Measurements from ENCODE around the gene CCDC121.
"Not testable (repeated sequence)": the region's sequence is repeated elsewhere in the genome, so short reads cannot be mapped to it uniquely, and the experiment has no call there.

Gene CCDC121

GRCh38 chr2:27636766-27637165 lies 8.0 kb upstream of the CCDC121 start:
- peak; percentile 40 for DNase-seq (ENCODE audit: low read depth)

GRCh38 chr2:27634291-27634690 lies 5.5 kb upstream of the CCDC121 start:
- no peak for DNase-seq (ENCODE audit: low read depth)

GRCh38 chr2:27630257-27630656 lies 1.4 kb upstream of the CCDC121 start:
- DNase-seq (ENCODE audit: low read depth), result not testable (repeated sequence)

GRCh38 chr2:27627963-27628766 lies 647 bp downstream of the CCDC121 start:
- DNase-seq (ENCODE audit: low read depth), result peak; percentile 98

- DNase-seq (ENCODE audit: low read depth), result peak; percentile 59
Observed at GRCh38 chr2:27626921-27627320, 1.9 kb downstream of the CCDC121 start.

GRCh38 chr2:27626323-27626722 lies 2.5 kb downstream of the CCDC121 start:
- DNase-seq (ENCODE audit: low read depth), result not testable (repeated sequence)

GRCh38 chr2:27624943-27625342 lies 3.9 kb downstream of the CCDC121 start:
- DNase-seq (ENCODE audit: low read depth), result no peak

- DNase-seq (ENCODE audit: low read depth), result peak; percentile 80
Observed at GRCh38 chr2:27622921-27623384, 5.9 kb downstream of the CCDC121 start.

GRCh38 chr2:27621524-27621923 lies 7.3 kb downstream of the CCDC121 start:
- DNase-seq (ENCODE audit: low read depth), result no peak

GRCh38 chr2:27615316-27615715 lies 13.5 kb downstream of the CCDC121 start:
- no peak for DNase-seq (ENCODE audit: low read depth)

- DNase-seq (ENCODE audit: low read depth), result no peak
Observed at GRCh38 chr2:27613985-27614384, 14.8 kb downstream of the CCDC121 start.

GRCh38 chr2:27606611-27607010 lies 22.2 kb downstream of the CCDC121 start:
- DNase-seq (ENCODE audit: low read depth), result peak; percentile 75

GRCh38 chr2:27596627-27597026 lies 32.2 kb downstream of the CCDC121 start:
- DNase-seq (ENCODE audit: low read depth), result no peak

- DNase-seq (ENCODE audit: low read depth), result not testable (repeated sequence)
Observed at GRCh38 chr2:27595412-27595811, 33.4 kb downstream of the CCDC121 start.

- DNase-seq (ENCODE audit: low read depth), result not testable (repeated sequence)
Observed at GRCh38 chr2:27594020-27594703, 34.6 kb downstream of the CCDC121 start.

GRCh38 chr2:27593240-27593639 lies 35.6 kb downstream of the CCDC121 start:
- no peak for DNase-seq (ENCODE audit: low read depth)

- peak; percentile 41 for DNase-seq (ENCODE audit: low read depth)
Observed at GRCh38 chr2:27591745-27592144, 37.1 kb downstream of the CCDC121 start.

- DNase-seq (ENCODE audit: low read depth), result no peak
Observed at GRCh38 chr2:27588308-27588707, 40.5 kb downstream of the CCDC121 start.

- DNase-seq (ENCODE audit: low read depth), result no peak
Observed at GRCh38 chr2:27587025-27587424, 41.8 kb downstream of the CCDC121 start.

- no peak for DNase-seq (ENCODE audit: low read depth)
Observed at GRCh38 chr2:27584597-27584996, 44.2 kb downstream of the CCDC121 start.

- peak; percentile 38 for DNase-seq (ENCODE audit: low read depth)
Observed at GRCh38 chr2:27583390-27583915, 45.4 kb downstream of the CCDC121 start.

- peak; percentile 94 for DNase-seq (ENCODE audit: low read depth)
Observed at GRCh38 chr2:27582695-27583389, 46.0 kb downstream of the CCDC121 start, which contains the start of gene ZNF512. TSS of gene ZNF512 (plus strand) at chr2:27583042. CDS start at chr2:27583113, 71 bp downstream.
